ENCODE measurements around the gene IKZF3.

IKZF3 gene

GRCh38 chr17:39800540-39800939 is 63.6 kb downstream of the IKZF3 start:
- H3K79me2 ChIP-seq (ENCODE audit: insufficient read depth, low read length), result no peaks in the 10 kb centered on the region
- H3K27me3 ChIP-seq (ENCODE audit: insufficient read depth, low read length, poor library complexity), result no peaks in the 10 kb centered on the region
- H3K4me3 ChIP-seq (ENCODE audit: low read depth in 1 of 2, low read length in 2 of 2), result no peak overlapping the region
- ATAC-seq (ENCODE audit: insufficient read depth, low read depth) (peak; percentile 99), DNase-seq (peak; percentile 73)
- TF ChIP-seq EZH2 (IDR thresholded peaks at IDR 0.05; ENCODE audit: borderline replicate concordance, low read depth, low read length, severe bottlenecking) (no peak), CTCF (IDR thresholded peaks at IDR 0.05; ENCODE audit: borderline replicate concordance, extremely low read depth, low read length, poor library complexity, severe bottlenecking) (no peak)
- no peaks in the 10 kb centered on the region for H3K9me3 ChIP-seq (ENCODE audit: insufficient read depth, low read length, severe bottlenecking)
- H3K36me3 ChIP-seq (ENCODE audit: insufficient read depth, low read length), result no peaks in the 10 kb centered on the region
- H3K9ac ChIP-seq (ENCODE audit: low read depth, low read length), result no peak overlapping the region; the same call in 1 of the 2 replicates
- peak overlapping the region; percentile 9 for H3K27ac ChIP-seq (ENCODE audit: low read length)
- no peaks in the 10 kb centered on the region for H4K20me1 ChIP-seq (ENCODE audit: insufficient read depth, low read length)
- H2AFZ ChIP-seq (ENCODE audit: low read depth, low read length), result peak overlapping the region; percentile 62
- peak overlapping the region; percentile 3; the same call in 1 of the 2 replicates for H3K4me2 ChIP-seq (ENCODE audit: insufficient read depth, low read length)
- peaks cover 17% of the 10 kb centered on the region for H3K4me1 ChIP-seq (ENCODE audit: insufficient read depth, low read length)

- no peak for ATAC-seq (ENCODE audit: insufficient read depth, low read depth)
- Histone ChIP-seq H4K20me1 (ENCODE audit: insufficient read depth, low read length) (no peaks in the 10 kb centered on the region), H3K4me3 (ENCODE audit: low read depth in 1 of 2, low read length in 2 of 2) (no peak overlapping the region), H3K9ac (ENCODE audit: low read depth, low read length) (no peak overlapping the region), H3K27ac (ENCODE audit: low read length) (no peak overlapping the region), H3K27me3 (ENCODE audit: insufficient read depth, low read length, poor library complexity) (no peaks in the 10 kb centered on the region), H2AFZ (ENCODE audit: low read depth, low read length) (no peak overlapping the region), H3K36me3 (ENCODE audit: insufficient read depth, low read length) (no peaks in the 10 kb centered on the region), H3K4me2 (ENCODE audit: insufficient read depth, low read length) (no peak overlapping the region), H3K79me2 (ENCODE audit: insufficient read depth, low read length) (no peaks in the 10 kb centered on the region), H3K4me1 (ENCODE audit: insufficient read depth, low read length) (peaks cover 19% of the 10 kb centered on the region), H3K9me3 (ENCODE audit: insufficient read depth, low read length, severe bottlenecking) (no peaks in the 10 kb centered on the region)
- no peak for DNase-seq
- TF ChIP-seq CTCF (IDR thresholded peaks at IDR 0.05; ENCODE audit: borderline replicate concordance, extremely low read depth, low read length, poor library complexity, severe bottlenecking), result no peak
- TF ChIP-seq EZH2 (IDR thresholded peaks at IDR 0.05; ENCODE audit: borderline replicate concordance, low read depth, low read length, severe bottlenecking), result no peak
These were observed 64.7 kb downstream of the IKZF3 start for GRCh38 chr17:39799395-39799794.

- Histone ChIP-seq H3K27me3 (ENCODE audit: insufficient read depth, low read length, poor library complexity) (no peaks in the 10 kb centered on the region), H3K4me3 (ENCODE audit: low read depth in 1 of 2, low read length in 2 of 2) (no peak overlapping the region), H2AFZ (ENCODE audit: low read depth, low read length) (no peak overlapping the region), H3K79me2 (ENCODE audit: insufficient read depth, low read length) (no peaks in the 10 kb centered on the region), H3K36me3 (ENCODE audit: insufficient read depth, low read length) (no peaks in the 10 kb centered on the region), H3K4me1 (ENCODE audit: insufficient read depth, low read length) (peaks cover 5% of the 10 kb centered on the region; the same call in 1 of the 2 replicates), H3K27ac (ENCODE audit: low read length) (no peak overlapping the region), H3K4me2 (ENCODE audit: insufficient read depth, low read length) (no peak overlapping the region), H4K20me1 (ENCODE audit: insufficient read depth, low read length) (no peaks in the 10 kb centered on the region), H3K9me3 (ENCODE audit: insufficient read depth, low read length, severe bottlenecking) (no peaks in the 10 kb centered on the region), H3K9ac (ENCODE audit: low read depth, low read length) (no peak overlapping the region)
- ATAC-seq (ENCODE audit: insufficient read depth, low read depth) (peak; percentile 84), DNase-seq (peak; percentile 32)
- TF ChIP-seq CTCF (IDR thresholded peaks at IDR 0.05; ENCODE audit: borderline replicate concordance, extremely low read depth, low read length, poor library complexity, severe bottlenecking), result no peak
- no peak for TF ChIP-seq EZH2 (IDR thresholded peaks at IDR 0.05; ENCODE audit: borderline replicate concordance, low read depth, low read length, severe bottlenecking)
These were observed 69.7 kb downstream of the IKZF3 start for GRCh38 chr17:39794249-39794970.
